ENCODE results near the gene M1AP.

The M1AP gene

DNA sequence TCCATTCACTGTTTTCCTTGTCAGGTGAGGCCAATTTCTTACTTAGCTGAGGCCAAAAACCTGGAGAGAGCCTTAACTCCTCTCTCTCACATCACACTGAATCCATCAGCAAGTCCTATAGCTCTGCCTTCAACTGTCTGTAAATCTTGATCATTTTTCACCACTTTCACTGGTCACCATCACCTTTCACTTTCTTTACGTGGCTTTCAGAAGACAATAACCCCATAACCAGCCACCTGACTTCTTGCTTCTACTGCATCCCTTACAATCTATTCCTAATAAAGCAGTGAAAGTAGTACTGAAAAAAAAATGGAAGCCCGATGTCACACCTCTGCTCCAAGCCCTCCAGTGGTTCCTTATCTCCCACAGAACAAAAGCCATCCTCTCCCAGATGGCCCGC, 102.1 kb downstream of the M1AP start:
- DNase-seq (ENCODE audit: low read depth): no peak

DNA sequence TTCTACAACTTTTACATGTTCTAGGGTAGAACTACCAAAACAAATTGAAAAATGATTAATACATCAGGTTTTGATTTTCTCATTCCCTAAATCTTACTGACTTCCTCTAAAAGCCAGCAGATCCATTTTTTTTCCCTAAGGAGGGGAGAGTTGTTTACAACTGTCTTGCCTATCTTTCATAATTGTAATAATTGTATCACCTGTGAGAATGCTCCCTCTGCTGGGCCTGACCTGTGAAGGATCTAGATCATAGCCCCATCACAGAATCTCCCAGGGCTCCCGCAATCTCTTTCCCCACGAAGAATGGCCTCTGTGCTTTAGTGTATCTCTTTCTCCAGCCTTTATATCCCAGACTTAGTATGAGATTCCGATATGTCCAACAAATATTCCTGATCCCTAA, 103.5 kb downstream of the M1AP start:
- no peak for DNase-seq (ENCODE audit: low read depth)

DNA sequence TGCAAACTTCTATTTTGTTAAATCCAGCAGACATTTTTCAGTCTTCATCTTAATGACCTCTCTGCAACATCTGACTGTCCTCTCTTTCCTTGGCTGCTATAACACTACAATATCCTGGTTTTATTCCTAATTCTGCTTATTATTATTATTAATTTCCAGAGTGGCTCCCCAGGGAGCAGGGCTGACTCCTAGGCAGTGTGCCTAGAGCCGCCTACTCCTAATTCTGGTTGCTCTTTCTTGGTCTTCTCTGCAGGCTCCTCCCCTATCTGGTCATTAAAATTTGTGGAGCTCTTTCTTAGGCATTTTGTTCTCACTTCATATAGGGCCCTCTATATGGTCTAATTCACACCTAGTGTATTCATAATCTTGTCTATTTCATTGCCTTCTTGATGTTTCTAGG, 105.2 kb downstream of the M1AP start:
- DNase-seq (ENCODE audit: low read depth): no peak

DNA sequence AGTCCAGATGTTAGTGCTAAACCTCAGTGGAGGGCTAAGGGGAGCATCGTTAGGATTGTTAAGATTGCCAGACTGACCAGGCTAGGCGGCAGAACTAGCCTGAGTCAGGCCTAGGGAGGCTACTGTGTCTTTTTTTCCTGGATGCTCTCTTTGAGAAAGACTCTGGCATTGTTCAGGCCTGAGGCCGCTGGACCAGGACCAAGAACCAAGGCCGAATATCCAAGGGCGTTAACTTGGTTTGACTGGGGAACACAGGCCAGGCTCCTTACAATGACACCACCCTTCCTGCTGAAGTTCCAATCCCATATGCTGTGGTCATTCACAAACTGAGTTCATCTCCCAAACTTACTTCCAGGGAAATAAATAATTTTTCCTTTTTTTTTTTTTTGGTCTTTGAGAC, 107.8 kb downstream of the M1AP start:
- DNase-seq (ENCODE audit: low read depth): no peak

GRCh38 chr2:74538881-74539339, 109.2 kb downstream of the M1AP start:
- no peak for DNase-seq (ENCODE audit: low read depth)

DNA sequence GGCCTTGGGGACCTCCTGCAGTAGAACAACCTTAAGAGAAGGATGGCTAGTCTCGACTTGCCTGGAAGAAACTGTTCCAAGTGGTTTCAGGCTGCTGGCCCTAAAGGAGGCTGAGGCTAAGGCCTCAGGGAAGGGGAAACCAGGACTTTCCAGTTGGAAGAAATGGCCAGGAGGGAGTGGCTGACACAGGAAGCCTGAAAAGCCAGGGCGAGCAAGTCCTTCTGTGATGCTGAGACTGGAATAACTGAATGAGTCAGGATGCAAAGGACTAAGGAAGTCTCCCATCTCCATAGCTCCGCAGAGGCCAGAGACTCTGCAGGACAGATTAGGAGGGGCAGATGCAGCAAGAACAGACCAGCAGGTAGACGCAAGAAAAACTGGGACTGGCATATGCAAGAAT, 111.0 kb downstream of the M1AP start:
- DNase-seq (ENCODE audit: low read depth): no peak

DNA sequence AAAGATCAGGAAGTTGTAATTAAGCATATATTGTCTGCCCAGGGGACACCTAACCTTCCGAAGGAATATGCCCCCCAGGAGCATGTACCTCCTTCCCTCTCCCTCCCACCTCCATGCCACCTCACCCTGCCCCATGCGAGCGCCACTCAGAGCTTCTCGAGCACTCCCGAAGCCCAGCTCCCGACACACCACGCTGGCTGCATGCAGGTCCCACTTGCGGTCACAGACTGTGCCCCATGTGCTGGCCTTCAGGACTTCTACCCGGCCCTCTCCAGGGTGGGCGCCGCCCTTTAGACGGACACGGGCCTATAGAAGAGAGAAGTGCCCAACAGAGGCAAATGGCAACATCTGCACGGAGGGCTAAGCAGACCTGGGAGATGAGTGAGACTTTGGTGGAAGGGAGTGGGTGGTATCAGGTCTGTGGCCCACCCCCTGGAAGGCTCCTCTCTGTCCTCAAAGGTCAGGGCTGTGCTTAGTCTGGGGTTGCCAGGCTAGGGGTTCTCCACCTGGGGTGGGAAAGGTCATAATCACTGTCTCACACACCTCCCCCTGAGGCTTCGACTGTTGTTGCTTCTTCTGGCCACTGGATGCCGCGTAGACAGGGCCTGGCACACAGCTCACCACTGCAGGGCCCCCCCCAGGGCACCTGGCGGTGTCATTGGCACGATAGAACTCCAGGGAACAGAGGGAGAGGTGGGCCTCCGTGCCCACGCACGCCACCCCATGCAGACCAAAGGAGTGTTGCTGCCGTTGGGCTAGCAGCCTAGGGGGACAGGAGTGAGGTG, 111.8 kb downstream of the M1AP start:
- no peak for DNase-seq (ENCODE audit: low read depth)

- DNase-seq (ENCODE audit: low read depth): no peak
These were observed 112.6 kb downstream of the M1AP start for GRCh38 chr2:74535440-74535965.

GRCh38 chr2:74534411-74534810, 113.7 kb downstream of the M1AP start:
- no peak for DNase-seq (ENCODE audit: low read depth)

DNA sequence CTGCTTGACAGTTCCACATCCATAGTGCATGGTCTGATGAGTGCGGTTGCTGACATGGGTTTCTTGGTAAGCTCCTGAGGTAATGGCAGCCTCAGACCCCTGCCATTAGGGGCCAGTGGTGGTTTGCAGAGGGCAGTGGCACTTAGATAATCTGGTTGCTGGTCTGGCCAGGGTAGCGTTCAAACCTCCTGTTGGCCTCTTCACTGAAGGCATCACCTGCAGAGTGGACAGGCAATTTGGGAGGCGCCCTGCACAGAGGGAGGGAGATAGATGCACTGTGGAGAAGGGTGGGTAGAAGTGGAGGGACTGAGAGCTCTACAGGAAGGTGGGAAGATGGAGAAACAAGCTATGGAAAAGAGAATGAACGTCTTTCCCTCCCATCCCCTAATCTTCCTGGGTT, 114.7 kb downstream of the M1AP start:
- no peak for DNase-seq (ENCODE audit: low read depth)

DNA sequence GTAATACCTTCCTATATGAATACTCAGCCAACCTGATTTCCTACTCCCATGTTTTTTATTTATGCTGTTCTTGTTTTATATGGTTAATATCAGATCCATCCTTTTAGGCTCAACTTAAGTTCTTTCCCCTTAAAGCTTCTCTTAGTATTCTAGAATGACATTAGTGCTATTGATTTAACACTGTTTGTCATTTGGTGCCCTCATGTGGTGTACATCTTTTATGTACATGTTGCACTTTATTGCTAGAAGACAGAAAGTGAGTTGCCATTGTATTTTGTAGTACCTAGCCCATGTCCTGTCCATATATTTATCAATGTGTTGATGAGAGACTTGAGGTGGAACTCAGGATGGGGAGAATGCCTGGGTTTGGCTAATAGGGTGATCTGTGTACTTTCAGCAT, 115.9 kb downstream of the M1AP start:
- no peak for DNase-seq (ENCODE audit: low read depth)

DNA sequence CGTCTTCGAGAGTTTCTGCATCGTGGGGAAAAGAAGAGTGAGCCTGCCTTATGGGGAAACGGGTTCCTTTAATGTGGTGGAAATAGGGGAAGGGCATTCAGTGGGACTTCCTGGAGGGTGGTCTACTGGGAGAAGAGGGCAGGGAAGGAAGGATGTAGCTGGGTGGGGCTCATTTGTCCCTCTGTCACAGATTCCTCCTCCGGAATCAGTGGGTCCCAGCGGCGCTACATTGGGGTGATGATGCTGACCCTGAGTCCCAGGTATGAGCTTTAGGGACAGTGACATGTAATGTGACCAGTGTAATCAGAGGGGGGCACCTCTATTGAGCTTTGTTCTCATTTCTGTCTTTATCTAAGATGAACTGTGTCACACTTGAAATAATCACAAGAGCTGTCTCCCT, 116.5 kb downstream of the M1AP start:
- no peak for DNase-seq (ENCODE audit: low read depth)

DNA sequence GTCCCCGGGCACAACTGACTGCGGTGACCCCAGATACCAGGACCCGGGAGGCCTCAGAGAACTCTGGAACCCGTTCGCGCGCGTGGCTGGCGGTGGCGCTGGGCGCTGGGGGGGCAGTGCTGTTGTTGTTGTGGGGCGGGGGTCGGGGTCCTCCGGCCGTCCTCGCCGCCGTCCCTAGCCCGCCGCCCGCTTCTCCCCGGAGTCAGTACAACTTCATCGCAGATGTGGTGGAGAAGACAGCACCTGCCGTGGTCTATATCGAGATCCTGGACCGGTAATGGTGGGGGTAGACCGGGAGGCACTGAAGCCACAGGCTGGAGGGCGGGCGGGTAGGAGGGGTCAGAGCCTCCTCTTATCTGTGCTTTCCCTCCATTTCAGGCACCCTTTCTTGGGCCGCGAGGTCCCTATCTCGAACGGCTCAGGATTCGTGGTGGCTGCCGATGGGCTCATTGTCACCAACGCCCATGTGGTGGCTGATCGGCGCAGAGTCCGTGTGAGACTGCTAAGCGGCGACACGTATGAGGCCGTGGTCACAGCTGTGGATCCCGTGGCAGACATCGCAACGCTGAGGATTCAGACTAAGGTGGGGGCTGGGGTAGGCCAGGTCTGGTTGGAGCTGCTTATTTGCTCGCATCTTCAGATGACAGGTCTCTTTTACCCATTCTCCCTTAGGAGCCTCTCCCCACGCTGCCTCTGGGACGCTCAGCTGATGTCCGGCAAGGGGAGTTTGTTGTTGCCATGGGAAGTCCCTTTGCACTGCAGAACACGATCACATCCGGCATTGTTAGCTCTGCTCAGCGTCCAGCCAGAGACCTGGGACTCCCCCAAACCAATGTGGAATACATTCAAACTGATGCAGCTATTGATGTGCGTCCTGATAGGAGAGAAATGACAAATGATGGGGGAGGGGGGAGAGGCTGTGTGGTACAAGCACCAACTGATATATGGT, 117.6 kb downstream of the M1AP start:
- no peak for DNase-seq (ENCODE audit: low read depth)

- peak; percentile 65 for DNase-seq (ENCODE audit: low read depth)
These were observed 118.5 kb downstream of the M1AP start, which contains the start of the genes AUP1 and HTRA2 for GRCh38 chr2:74529357-74530238. AUP1 (minus strand) TSS chr2:74529706; CDS start chr2:74529629, 77 bp downstream. HTRA2 (plus strand) TSS chr2:74529933; CDS start chr2:74530007, 74 bp downstream.

DNA sequence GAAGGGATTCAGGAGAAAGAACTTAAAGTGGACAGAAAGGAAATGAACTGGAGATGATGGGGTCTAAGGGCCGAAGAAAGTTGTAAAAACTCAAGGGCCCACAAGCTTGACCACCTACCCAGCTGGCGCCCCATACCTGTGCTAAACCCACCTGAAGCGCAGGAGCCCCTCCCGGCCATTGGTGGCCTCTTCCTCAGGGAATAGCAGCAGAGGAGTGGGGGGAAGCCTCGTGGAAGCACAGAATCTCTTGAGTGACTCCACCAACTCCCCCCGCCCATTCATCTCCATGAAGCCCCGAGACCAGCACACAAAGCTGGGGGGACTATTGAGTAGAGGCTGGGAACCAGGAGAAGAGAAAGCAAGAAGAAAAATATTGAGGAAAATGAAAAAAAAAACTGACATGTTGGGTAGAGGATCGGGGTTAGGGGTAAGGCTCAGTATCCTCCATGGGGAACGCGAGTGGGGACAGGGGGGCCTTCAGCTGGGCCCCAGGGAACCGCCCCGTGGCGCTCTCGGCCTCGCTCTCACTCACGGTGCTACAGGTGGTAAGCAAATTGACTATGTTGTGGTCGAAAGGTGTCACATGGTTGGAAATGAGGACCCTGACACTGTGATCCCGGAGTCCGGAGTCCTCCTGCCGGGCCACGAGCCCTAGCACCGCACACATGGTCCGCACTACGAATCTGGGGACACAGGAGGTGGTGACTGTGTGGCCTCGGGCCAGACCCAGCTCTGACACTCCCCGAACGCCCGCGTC, 119.4 kb downstream of the M1AP start:
- DNase-seq (ENCODE audit: low read depth): no peak

DNA sequence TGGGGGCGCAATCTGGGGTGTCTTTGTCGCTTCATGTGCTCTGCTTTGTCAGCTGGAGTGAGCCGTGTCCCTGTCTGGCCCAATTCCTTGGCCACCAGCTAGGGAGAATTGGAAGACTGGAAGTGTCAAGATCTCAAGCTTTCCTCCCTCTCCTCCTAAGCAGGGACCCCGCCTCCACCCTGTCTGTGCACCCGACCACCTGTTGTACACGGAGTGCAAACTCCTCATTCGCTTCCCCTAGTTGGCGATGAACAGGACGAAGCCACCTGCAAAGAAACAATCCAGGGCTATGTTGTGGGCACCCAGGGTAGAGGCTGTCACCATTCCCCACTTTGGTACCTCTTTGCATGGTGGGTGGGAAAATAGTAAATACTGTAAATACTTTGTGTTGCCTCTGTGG, 120.4 kb downstream of the M1AP start:
- no peak for DNase-seq (ENCODE audit: low read depth)

GRCh38 chr2:74526649-74527230, 121.4 kb downstream of the M1AP start:
- no peak for DNase-seq (ENCODE audit: low read depth)

DNA sequence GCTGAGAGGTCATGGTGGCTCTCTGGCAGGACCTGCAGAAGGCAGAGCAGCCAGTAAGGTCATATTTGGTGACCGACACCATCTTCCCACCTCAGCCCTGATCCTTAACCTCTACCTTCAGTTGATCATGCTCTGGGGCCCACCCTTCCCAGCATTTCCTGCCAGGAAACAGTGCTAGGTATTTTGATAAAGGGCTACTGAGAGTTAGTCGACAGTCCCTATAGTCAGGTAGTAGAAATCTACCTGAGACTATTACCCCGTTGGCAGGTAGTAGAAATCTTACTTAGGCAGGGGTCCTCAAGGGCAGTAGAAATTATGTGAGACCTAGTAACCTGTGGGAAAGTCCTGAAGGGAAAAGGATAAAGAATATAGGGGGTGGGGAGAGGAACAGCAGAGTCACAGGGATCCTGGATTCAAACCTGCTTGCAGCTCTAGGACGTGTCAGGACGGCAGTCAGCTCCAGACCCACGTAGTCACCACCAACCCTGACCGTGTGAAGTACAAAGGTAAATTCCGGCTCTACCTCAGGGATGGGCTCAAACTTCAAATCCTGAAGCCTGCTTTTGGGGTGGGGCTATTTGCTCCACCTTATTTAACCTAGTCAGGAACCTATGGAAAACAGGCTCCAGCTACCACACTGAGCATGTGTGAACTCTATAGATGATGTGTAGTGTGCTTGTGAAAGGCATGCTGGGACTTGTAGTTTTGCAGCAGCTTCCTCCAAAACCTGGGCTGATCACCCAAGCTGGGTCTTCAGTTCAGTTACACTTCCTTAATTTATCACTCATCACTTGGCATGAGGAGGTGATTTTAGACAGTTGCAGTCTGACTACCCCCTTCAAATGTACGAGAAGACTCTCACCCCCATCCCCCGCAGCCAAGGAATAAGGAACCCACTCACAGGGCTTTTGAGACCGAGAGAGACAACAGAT, 122.1 kb downstream of the M1AP start, which contains the start of gene DQX1:
Gene DQX1 (minus strand): TSS at position 515 of the 932 bp plus-strand sequence. CDS start 502 bp downstream, at position 13.
- no peak for DNase-seq (ENCODE audit: low read depth)
